ENCODE measurements around the gene COQ9.

The COQ9 gene

GRCh38 chr16:57462978-57463362 lies 15.7 kb downstream of the COQ9 start:
- peak overlapping the region; percentile 75 for H3K4me3 ChIP-seq (ENCODE audit: low read depth, low read length)
- DNase-seq (ENCODE audit: low read depth): no peak
- no peak for TF ChIP-seq CTCF (IDR thresholded peaks at IDR 0.05; ENCODE audit: insufficient read depth, low read depth, low read length, missing control alignments)

DNA sequence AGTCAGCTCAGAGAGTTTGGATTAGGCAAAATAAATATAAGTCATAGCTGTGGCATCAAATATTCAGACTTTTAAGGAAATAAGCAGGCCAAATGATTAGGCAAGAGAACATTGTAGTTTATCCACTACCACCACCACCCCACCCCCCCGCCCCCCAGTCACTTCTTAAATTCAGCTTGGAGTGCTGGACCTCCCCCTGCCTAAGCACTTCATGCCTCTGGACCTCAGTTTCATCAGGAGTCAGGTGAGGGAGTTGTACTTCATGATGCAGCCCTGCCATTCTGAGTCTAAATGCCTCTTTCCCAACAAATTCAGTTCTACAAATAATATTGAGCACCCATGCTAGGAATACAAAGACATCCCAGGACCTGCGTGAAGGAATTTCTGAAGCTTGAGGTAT lies 17.2 kb downstream of the COQ9 start:
- TF ChIP-seq CTCF (IDR thresholded peaks at IDR 0.05; ENCODE audit: insufficient read depth, low read depth, low read length, missing control alignments): no peak
- no peak for DNase-seq (ENCODE audit: low read depth)

DNA sequence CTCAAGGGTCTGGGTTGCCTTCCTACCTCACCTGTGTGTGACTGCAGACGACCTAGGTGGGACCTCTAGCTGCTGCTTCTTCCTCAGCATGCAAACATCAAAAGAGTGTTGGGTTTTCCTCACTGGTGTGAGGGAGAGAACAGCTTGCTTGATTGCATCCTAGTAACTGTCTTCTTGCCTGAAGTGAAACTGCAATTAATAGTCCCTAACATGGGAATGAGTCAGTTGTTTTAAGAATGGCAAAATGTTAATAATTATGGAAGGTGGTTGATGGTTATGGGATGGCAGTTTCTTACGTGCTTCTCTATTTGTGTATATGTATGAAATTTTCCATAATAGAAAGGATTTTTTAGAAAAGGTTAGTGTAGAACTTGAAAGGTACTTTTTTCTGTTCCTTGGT lies 21.1 kb downstream of the COQ9 start:
- DNase-seq (ENCODE audit: low read depth): no peak
- TF ChIP-seq CTCF (IDR thresholded peaks at IDR 0.05; ENCODE audit: insufficient read depth, low read depth, low read length, missing control alignments): no peak
- H3K4me3 ChIP-seq (ENCODE audit: low read depth, low read length): no peak overlapping the region

More for the DNA sequence above, 17.2 kb downstream of the COQ9 start:
- no peak overlapping the region for H3K4me3 ChIP-seq (ENCODE audit: low read depth, low read length)

DNA sequence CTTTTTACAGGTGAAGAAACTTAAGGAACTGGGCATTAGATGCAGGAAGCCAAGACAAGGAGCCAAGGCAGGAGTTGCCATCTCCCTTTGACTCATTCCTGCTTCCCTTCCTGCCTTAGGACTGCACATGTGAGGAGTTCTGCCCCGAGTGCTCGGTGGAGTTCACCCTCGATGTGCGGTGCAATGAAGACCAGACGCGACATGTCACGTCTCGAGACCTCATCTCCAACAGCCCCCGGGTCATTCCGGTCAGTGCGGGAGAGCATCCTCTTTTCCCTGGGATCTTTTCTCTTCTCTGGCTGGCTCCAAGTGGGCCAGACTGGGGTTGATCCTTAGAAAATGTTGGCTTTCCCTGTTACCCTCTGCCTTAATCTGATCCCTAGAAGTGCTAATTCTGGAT lies 21.8 kb downstream of the COQ9 start:
- no peak for TF ChIP-seq CTCF (IDR thresholded peaks at IDR 0.05; ENCODE audit: insufficient read depth, low read depth, low read length, missing control alignments)
- DNase-seq (ENCODE audit: low read depth): no peak
- H3K4me3 ChIP-seq (ENCODE audit: low read depth, low read length): no peak overlapping the region

DNA sequence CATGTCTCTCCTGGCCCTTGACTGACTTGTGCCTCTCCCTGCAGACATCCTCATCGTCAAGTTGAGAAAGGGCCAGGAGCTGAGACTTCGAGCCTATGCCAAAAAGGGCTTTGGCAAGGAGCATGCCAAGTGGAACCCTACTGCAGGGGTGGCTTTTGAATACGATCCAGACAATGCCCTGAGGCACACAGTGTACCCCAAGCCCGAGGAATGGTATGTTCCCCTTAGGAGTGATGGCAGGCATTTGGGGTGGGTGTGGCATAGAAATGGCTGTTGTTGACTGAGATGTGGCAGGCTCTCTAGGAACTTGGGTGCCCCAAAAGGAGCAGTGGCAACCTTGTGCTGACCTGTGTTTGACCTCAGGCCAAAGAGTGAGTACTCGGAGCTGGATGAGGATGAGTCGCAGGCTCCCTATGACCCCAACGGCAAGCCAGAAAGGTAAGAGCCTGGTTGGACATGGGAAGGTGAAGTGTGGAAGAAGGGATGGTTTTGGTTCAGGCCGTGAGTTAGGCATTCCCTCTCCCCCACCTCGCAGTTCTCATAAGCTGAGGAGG lies 22.7 kb downstream of the COQ9 start:
- no peak overlapping the region for H3K4me3 ChIP-seq (ENCODE audit: low read depth, low read length)
- no peak for DNase-seq (ENCODE audit: low read depth)
- no peak for TF ChIP-seq CTCF (IDR thresholded peaks at IDR 0.05; ENCODE audit: insufficient read depth, low read depth, low read length, missing control alignments)

DNA sequence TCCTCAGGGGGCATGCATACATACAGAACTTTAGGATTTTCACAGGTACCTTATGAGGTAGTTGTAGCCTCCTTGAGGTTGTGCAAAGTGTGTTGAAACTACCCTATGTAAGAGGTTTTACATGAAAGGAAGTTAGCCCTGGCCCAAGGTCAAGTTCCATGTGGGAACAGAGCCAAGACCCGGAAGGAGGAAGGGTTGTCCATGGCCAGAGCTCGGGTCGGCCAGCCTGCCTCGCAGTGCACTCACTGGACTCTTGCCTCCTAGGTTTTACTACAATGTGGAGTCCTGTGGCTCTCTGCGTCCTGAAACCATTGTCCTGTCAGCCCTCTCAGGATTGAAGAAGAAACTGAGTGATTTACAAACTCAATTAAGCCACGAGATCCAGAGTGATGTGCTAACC lies 23.4 kb downstream of the COQ9 start:
- no peak for TF ChIP-seq CTCF (IDR thresholded peaks at IDR 0.05; ENCODE audit: insufficient read depth, low read depth, low read length, missing control alignments)
- no peak overlapping the region for H3K4me3 ChIP-seq (ENCODE audit: low read depth, low read length)
- no peak for DNase-seq (ENCODE audit: low read depth)

DNA sequence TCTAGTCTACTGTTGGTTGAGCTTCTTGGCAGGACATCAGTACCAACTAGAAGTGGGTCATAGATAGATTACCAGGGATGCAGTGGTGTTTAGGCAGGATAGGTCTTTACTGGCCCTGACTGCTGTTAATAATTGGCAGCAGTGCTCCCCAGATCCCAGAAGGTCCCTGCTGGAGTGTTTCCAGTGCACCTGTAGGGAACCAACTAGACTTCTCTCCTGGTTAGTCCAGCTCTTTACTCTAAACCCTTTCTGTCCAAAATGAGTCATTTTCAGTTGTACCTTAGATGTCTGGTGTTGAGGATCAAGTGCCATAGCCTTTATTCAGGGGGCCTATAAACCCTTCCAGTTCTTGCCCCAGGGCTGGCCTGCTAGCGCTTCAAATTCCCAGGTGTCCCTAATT lies 23.9 kb downstream of the COQ9 start:
- no peak for TF ChIP-seq CTCF (IDR thresholded peaks at IDR 0.05; ENCODE audit: insufficient read depth, low read depth, low read length, missing control alignments)
- no peak overlapping the region for H3K4me3 ChIP-seq (ENCODE audit: low read depth, low read length)
- no peak for DNase-seq (ENCODE audit: low read depth)
